ENCODE data around the gene TENM3. TPM values are rescaled to one million over a fixed set of nuclear protein-coding genes. Genes with fewer than 3 reads are reported as not detected.

The TENM3 gene
- total and polyA plus RNA-seq, 2 of the 8 experiments (the other 6 are each of a cell fraction or from before 2014, with no cell fraction given), result 36.9 to 69.3 TPM

- no peak overlapping the region for H2BK5ac ChIP-seq (ENCODE audit: low read depth, low read length)
- no peak for DNase-seq (ENCODE audit: low read depth in 1 of 2, low spot score in 2 of 2)
- no peak overlapping the region for H2BK12ac ChIP-seq (ENCODE audit: low read depth, low read length)
- H2AK5ac ChIP-seq (ENCODE audit: low read depth, low read length), result 0 out of 2 replicates have a peak overlapping the region, but pooled peaks have one; percentile 43
- H3K14ac ChIP-seq (ENCODE audit: insufficient read length), result no peak overlapping the region
- no peak overlapping the region for H4K5ac ChIP-seq (ENCODE audit: insufficient read length, low read depth, low read length)
- no peak overlapping the region for H4K8ac ChIP-seq (ENCODE audit: extremely low read depth, insufficient read depth, low read length)
- no peak overlapping the region for H3K27ac ChIP-seq (ENCODE audit: low read depth, low read length)
- no peak overlapping the region for H4K91ac ChIP-seq (replicated peaks; ENCODE audit: insufficient read length, low read length)
- WGBS, 2 experiments (ENCODE audit: extremely low coverage in 1 of 2, insufficient coverage in 1 of 2, insufficient read length in 1 of 2, insufficient replicate concordance in 2 of 2, low coverage in 1 of 2, low lambda C conversion rate in 2 of 2, missing lambda C conversion rate in 1 of 2), result 72% methylated on average over 8 of the region's 8 CpGs; no CpG with 5 or more reads in 1 of the 2 experiments
- peak overlapping the region; percentile 66; the same call in 1 of the 2 replicates for H3K18ac ChIP-seq (ENCODE audit: extremely low read depth, low read length)
- H3K36me3 ChIP-seq (ENCODE audit: control insufficient read depth in 2 of 4, insufficient read depth in 4 of 4, low read length in 3 of 4), result no peaks in the 10 kb centered on the region
- H3K4me2 ChIP-seq (ENCODE audit: insufficient read depth in 1 of 2, low read depth in 2 of 2, low read length in 2 of 2), result peak overlapping the region in 1 of 2 experiments; percentile 48; a peak in 2 of 4 replicates
- no peak overlapping the region for H3K4me3 ChIP-seq (ENCODE audit: extremely low read depth in 1 of 4, insufficient read depth in 2 of 4, low read depth in 3 of 4, low read length in 4 of 4)
- CTCF ChIA-PET (ENCODE audit: partially characterized antibody), result interaction anchor here (1.0 to 1.4 kb wide), 2 partner anchors 10 to 80 kb away, joined by 3 read pairs; no protein-coding TSS in a partner anchor
- H3K23ac ChIP-seq (ENCODE audit: insufficient read length), result no peak overlapping the region
- POLR2A ChIA-PET (ENCODE audit: partially characterized antibody), result interaction anchor here (1.8 kb wide), 1 partner anchor 21 kb away, joined by 5 read pairs; no protein-coding TSS in a partner anchor
- no peaks in the 10 kb centered on the region for H4K20me1 ChIP-seq (replicated peaks in 1 of 2; ENCODE audit: control insufficient read depth in 1 of 2, insufficient read depth in 2 of 2, low read length in 2 of 2)
- peaks cover 6 to 16% (median 10%) of the 10 kb centered on the region in 4 experiments; a peak in 4 of 7 replicates for H3K4me1 ChIP-seq (replicated peaks in 1 of 4; ENCODE audit: control insufficient read depth in 3 of 4, insufficient read depth in 4 of 4, low read length in 3 of 4)
- H3K56ac ChIP-seq (replicated peaks; ENCODE audit: insufficient read length, low read depth, low read length), result no peak overlapping the region
- FAIRE-seq, result no peak
- peaks cover 0 to 64% of the 10 kb centered on the region in 2 experiments; a peak in 2 of 4 replicates for H3K79me2 ChIP-seq (ENCODE audit: control insufficient read depth in 1 of 2, insufficient read depth in 2 of 2, low read length in 2 of 2)
- no peak for TF ChIP-seq CBX5 (IDR thresholded peaks at IDR 0.05; ENCODE audit: low read depth, low read length)
- 0 out of 2 replicates have a peak, but pooled peaks have one; percentile 29 for TF ChIP-seq YY1 (IDR thresholded peaks at IDR 0.05; ENCODE audit: low read depth, low read length)
- no peak for TF ChIP-seq MAFK (IDR thresholded peaks at IDR 0.05; ENCODE audit: low read depth, low read length)
- TF ChIP-seq BACH1 (IDR thresholded peaks at IDR 0.05; ENCODE audit: low read length), result peak; percentile 17; the same call in 1 of the 2 replicates
- peak overlapping the region; percentile 66 for H2BK120ac ChIP-seq (replicated peaks; ENCODE audit: low read depth, low read length)
- no peak overlapping the region for H2AFZ ChIP-seq (ENCODE audit: low read length)
- H2BK15ac ChIP-seq (ENCODE audit: low read length), result no peak overlapping the region
- H3K27me3 ChIP-seq (replicated peaks in 1 of 4; ENCODE audit: control insufficient read depth in 3 of 4, extremely low read depth in 1 of 4, insufficient read depth in 3 of 4, low read length in 3 of 4), result no peaks in the 10 kb centered on the region
- peaks cover 6% of the 10 kb centered on the region for H3K79me1 ChIP-seq (ENCODE audit: low read depth, low read length)
- H3K23me2 ChIP-seq (ENCODE audit: low read depth, low read length), result no peaks in the 10 kb centered on the region
- H3K9ac ChIP-seq (replicated peaks in 1 of 4; ENCODE audit: extremely low read depth in 1 of 4, low read depth in 3 of 4, low read length in 3 of 4), result no peak overlapping the region
- no peaks in the 10 kb centered on the region for H3K9me3 ChIP-seq (ENCODE audit: insufficient read depth in 2 of 2, low read depth in 1 of 2, low read length in 1 of 2)
- H2BK20ac ChIP-seq (ENCODE audit: low read length), result no peak overlapping the region
- no peak overlapping the region for H3K4ac ChIP-seq (replicated peaks; ENCODE audit: insufficient read length, low read depth, low read length)
These were observed 293.1 kb downstream of the TENM3 start for GRCh38 chr4:182536221-182536811.
